GM21619 (cell line): ENCODE measurements around the gene TAPBP.

Experiments used
- ATAC-seq: cut with Tn5 transposase; IDR thresholded peaks from one replicate; pipeline ENCODE4 v1.9.1; 2021; ENCODE audit not compliant: unreplicated experiment

The TAPBP gene

GRCh38 chr6:33320315-33321181 lies 6.7 kb upstream of the TAPBP start:
- ATAC-seq, result no peak

- ATAC-seq, result no peak
Observed at GRCh38 chr6:33319939-33320314, 6.0 kb upstream of the TAPBP start.

- ATAC-seq, result no peak
Observed at GRCh38 chr6:33318426-33319073, 4.7 kb upstream of the TAPBP start.

- peak; percentile 43 for ATAC-seq
Observed at GRCh38 chr6:33317669-33318425, 4.0 kb upstream of the TAPBP start, which contains the start of gene ZBTB22. ZBTB22 (minus strand) TSS chr6:33317744; CDS start chr6:33316916, 828 bp downstream.

GRCh38 chr6:33317419-33317668 lies 3.5 kb upstream of the TAPBP start:
- ATAC-seq, result no peak

- ATAC-seq, result no peak
Observed at GRCh38 chr6:33316603-33317418, 2.9 kb upstream of the TAPBP start.

GRCh38 chr6:33315793-33316602 lies 2.1 kb upstream of the TAPBP start:
- no peak for ATAC-seq

- ATAC-seq, result no peak
Observed at GRCh38 chr6:33314943-33315792, 1.3 kb upstream of the TAPBP start.

GRCh38 chr6:33314515-33314942 lies 651 bp upstream of the TAPBP start:
- no peak for ATAC-seq

- peak; percentile 12 for ATAC-seq
Observed at GRCh38 chr6:33313105-33313708, 671 bp downstream of the TAPBP start.

- ATAC-seq, result peak; percentile 29
Observed at GRCh38 chr6:33312361-33313104, 1.3 kb downstream of the TAPBP start.

GRCh38 chr6:33306356-33306755 lies 7.5 kb downstream of the TAPBP start:
- ATAC-seq, result no peak

GRCh38 chr6:33305052-33305451 lies 8.8 kb downstream of the TAPBP start:
- ATAC-seq, result no peak

GRCh38 chr6:33304216-33304615 lies 9.7 kb downstream of the TAPBP start:
- ATAC-seq, result no peak

GRCh38 chr6:33301877-33302276 lies 12.0 kb downstream of the TAPBP start:
- no peak for ATAC-seq

GRCh38 chr6:33299237-33299944 lies 14.5 kb downstream of the TAPBP start:
- ATAC-seq, result peak; percentile 62

- ATAC-seq, result peak; percentile 34
Observed at GRCh38 chr6:33298773-33299236, 15.1 kb downstream of the TAPBP start, which contains the start of gene RGL2. RGL2 (minus strand) TSS chr6:33298942; CDS start chr6:33298610, 332 bp downstream.
